ENCODE data around the gene ACTR2. TPM values are rescaled to one million over a fixed set of nuclear protein-coding genes. Genes with fewer than 3 reads are reported as not detected.
A peak's percentile ranks its signal among the peaks of the same experiment; 100 is the strongest.

The ACTR2 gene
- total RNA-seq, 1 experiment from 2014 or later = 160 TPM

DNA sequence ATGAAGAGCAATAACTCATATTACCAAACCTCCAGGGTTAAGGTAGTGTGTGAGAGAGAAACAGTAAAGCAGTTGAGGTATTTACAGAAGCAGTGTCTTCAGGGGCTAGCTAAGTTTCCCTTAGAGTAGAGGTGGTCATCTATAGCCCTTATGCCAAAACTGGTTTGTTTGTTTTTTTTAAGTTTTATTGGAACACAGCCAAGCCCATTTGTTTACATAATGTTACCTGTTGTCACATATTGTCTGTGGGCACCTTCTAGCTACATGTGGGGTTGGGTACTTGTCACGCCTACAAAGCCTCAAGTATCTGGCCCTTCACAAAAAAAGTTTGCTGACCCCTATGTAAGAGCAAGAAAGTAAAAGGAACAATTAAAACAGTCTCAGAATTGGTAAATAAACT lies 39.4 kb downstream of the ACTR2 start:
- POLR2A ChIA-PET = no interaction called here
- Mint-ChIP-seq H3K36me3 (peaks cover 30% of the 10 kb centered on the region), H3K4me1 (peaks cover 15% of the 10 kb centered on the region), H3K27ac (no peak overlapping the region), H3K4me3 (no peak overlapping the region), H3K27me3 (ENCODE audit: low read depth) (peaks cover 41% of the 10 kb centered on the region), H3K9me3 (no peaks in the 10 kb centered on the region)
- CTCF ChIA-PET = no interaction called here
- ATAC-seq (no peak), DNase-seq (ENCODE audit: low spot score) (no peak)
- TF ChIP-seq TEAD1 (CRISPR knock-in tag; IDR thresholded peaks at IDR 0.05) = no peak
- TF ChIP-seq, protein P1, sequence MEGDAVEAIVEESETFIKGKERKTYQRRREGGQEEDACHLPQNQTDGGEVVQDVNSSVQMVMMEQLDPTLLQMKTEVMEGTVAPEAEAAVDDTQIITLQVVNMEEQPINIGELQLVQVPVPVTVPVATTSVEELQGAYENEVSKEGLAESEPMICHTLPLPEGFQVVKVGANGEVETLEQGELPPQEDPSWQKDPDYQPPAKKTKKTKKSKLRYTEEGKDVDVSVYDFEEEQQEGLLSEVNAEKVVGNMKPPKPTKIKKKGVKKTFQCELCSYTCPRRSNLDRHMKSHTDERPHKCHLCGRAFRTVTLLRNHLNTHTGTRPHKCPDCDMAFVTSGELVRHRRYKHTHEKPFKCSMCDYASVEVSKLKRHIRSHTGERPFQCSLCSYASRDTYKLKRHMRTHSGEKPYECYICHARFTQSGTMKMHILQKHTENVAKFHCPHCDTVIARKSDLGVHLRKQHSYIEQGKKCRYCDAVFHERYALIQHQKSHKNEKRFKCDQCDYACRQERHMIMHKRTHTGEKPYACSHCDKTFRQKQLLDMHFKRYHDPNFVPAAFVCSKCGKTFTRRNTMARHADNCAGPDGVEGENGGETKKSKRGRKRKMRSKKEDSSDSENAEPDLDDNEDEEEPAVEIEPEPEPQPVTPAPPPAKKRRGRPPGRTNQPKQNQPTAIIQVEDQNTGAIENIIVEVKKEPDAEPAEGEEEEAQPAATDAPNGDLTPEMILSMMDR (IDR thresholded peaks at IDR 0.05) = no peak
- TF ChIP-seq, protein P2, sequence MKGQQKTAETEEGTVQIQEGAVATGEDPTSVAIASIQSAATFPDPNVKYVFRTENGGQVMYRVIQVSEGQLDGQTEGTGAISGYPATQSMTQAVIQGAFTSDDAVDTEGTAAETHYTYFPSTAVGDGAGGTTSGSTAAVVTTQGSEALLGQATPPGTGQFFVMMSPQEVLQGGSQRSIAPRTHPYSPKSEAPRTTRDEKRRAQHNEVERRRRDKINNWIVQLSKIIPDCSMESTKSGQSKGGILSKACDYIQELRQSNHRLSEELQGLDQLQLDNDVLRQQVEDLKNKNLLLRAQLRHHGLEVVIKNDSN (CRISPR knock-in tag; IDR thresholded peaks at IDR 0.05) = no peak
- TF ChIP-seq ZNF671 (CRISPR knock-in tag; IDR thresholded peaks at IDR 0.05) = no peak
- TF ChIP-seq PRRX2 (CRISPR knock-in tag; IDR thresholded peaks at IDR 0.05) = no peak
- no peak for TF ChIP-seq RELA (CRISPR knock-in tag; IDR thresholded peaks at IDR 0.05; ENCODE audit: borderline replicate concordance)
- TF ChIP-seq, protein P3, sequence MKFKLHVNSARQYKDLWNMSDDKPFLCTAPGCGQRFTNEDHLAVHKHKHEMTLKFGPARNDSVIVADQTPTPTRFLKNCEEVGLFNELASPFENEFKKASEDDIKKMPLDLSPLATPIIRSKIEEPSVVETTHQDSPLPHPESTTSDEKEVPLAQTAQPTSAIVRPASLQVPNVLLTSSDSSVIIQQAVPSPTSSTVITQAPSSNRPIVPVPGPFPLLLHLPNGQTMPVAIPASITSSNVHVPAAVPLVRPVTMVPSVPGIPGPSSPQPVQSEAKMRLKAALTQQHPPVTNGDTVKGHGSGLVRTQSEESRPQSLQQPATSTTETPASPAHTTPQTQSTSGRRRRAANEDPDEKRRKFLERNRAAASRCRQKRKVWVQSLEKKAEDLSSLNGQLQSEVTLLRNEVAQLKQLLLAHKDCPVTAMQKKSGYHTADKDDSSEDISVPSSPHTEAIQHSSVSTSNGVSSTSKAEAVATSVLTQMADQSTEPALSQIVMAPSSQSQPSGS (CRISPR knock-in tag; IDR thresholded peaks at IDR 0.05; ENCODE audit: borderline replicate concordance, low read depth) = no peak
- TF ChIP-seq, protein P4, sequence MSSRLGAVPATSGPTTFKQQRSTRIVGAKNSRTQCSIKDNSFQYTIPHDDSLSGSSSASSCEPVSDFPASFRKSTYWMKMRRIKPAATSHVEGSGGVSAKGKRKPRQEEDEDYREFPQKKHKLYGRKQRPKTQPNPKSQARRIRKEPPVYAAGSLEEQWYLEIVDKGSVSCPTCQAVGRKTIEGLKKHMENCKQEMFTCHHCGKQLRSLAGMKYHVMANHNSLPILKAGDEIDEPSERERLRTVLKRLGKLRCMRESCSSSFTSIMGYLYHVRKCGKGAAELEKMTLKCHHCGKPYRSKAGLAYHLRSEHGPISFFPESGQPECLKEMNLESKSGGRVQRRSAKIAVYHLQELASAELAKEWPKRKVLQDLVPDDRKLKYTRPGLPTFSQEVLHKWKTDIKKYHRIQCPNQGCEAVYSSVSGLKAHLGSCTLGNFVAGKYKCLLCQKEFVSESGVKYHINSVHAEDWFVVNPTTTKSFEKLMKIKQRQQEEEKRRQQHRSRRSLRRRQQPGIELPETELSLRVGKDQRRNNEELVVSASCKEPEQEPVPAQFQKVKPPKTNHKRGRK (CRISPR knock-in tag; IDR thresholded peaks at IDR 0.05; ENCODE audit: borderline replicate concordance) = no peak
- TF ChIP-seq, protein P5, sequence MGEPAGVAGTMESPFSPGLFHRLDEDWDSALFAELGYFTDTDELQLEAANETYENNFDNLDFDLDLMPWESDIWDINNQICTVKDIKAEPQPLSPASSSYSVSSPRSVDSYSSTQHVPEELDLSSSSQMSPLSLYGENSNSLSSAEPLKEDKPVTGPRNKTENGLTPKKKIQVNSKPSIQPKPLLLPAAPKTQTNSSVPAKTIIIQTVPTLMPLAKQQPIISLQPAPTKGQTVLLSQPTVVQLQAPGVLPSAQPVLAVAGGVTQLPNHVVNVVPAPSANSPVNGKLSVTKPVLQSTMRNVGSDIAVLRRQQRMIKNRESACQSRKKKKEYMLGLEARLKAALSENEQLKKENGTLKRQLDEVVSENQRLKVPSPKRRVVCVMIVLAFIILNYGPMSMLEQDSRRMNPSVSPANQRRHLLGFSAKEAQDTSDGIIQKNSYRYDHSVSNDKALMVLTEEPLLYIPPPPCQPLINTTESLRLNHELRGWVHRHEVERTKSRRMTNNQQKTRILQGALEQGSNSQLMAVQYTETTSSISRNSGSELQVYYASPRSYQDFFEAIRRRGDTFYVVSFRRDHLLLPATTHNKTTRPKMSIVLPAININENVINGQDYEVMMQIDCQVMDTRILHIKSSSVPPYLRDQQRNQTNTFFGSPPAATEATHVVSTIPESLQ (CRISPR knock-in tag; IDR thresholded peaks at IDR 0.05) = no peak
- no peak for TF ChIP-seq ZNF317 (CRISPR knock-in tag; IDR thresholded peaks at IDR 0.05; ENCODE audit: borderline replicate concordance, low read depth)
- TF ChIP-seq, protein P6, sequence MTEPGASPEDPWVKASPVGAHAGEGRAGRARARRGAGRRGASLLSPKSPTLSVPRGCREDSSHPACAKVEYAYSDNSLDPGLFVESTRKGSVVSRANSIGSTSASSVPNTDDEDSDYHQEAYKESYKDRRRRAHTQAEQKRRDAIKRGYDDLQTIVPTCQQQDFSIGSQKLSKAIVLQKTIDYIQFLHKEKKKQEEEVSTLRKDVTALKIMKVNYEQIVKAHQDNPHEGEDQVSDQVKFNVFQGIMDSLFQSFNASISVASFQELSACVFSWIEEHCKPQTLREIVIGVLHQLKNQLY (CRISPR knock-in tag; IDR thresholded peaks at IDR 0.05) = no peak
- no peak for TF ChIP-seq JAZF1 (CRISPR knock-in tag; IDR thresholded peaks at IDR 0.05)
- TF ChIP-seq ZNF232 (CRISPR knock-in tag; IDR thresholded peaks at IDR 0.05) = no peak

DNA sequence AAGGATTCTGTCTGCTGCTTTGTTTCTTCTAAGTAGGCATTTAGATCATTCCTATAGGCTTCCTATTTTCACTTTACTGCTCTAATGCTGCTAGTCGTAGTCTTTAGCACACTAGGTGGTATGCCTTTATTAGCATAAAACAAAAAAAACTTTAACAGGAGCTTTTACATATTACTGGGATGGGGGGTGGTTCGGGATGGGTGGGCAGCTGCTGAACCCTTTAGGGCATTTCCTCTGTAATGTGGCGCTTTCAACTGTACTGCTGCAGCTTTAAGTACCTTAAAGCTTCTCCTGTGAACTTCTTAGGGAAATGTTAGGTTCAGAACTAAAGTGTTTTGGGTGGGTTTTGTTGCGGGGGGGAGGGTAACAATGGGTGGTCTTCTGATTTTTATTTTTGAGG lies 41.3 kb downstream of the ACTR2 start:
- Mint-ChIP-seq H3K4me3 (no peak overlapping the region), H3K36me3 (peaks cover 38% of the 10 kb centered on the region), H3K4me1 (peaks cover 15% of the 10 kb centered on the region), H3K27ac (no peak overlapping the region), H3K9me3 (no peaks in the 10 kb centered on the region), H3K27me3 (ENCODE audit: low read depth) (peaks cover 60% of the 10 kb centered on the region)
- POLR2A ChIA-PET = no interaction called here
- ATAC-seq (peak; percentile 30), DNase-seq (ENCODE audit: low spot score) (no peak)
- CTCF ChIA-PET = no interaction called here
- TF ChIP-seq ZNF396 (CRISPR knock-in tag; IDR thresholded peaks at IDR 0.05; ENCODE audit: borderline replicate concordance) (no peak), JUN (CRISPR knock-in tag; IDR thresholded peaks at IDR 0.05) (no peak), RORB (CRISPR knock-in tag; IDR thresholded peaks at IDR 0.05) (no peak), GTF2I (CRISPR knock-in tag; conservative IDR thresholded peaks at IDR 0.05) (no peak), HMGA2 (CRISPR knock-in tag; IDR thresholded peaks at IDR 0.05) (no peak)
- TF ChIP-seq, protein P7, sequence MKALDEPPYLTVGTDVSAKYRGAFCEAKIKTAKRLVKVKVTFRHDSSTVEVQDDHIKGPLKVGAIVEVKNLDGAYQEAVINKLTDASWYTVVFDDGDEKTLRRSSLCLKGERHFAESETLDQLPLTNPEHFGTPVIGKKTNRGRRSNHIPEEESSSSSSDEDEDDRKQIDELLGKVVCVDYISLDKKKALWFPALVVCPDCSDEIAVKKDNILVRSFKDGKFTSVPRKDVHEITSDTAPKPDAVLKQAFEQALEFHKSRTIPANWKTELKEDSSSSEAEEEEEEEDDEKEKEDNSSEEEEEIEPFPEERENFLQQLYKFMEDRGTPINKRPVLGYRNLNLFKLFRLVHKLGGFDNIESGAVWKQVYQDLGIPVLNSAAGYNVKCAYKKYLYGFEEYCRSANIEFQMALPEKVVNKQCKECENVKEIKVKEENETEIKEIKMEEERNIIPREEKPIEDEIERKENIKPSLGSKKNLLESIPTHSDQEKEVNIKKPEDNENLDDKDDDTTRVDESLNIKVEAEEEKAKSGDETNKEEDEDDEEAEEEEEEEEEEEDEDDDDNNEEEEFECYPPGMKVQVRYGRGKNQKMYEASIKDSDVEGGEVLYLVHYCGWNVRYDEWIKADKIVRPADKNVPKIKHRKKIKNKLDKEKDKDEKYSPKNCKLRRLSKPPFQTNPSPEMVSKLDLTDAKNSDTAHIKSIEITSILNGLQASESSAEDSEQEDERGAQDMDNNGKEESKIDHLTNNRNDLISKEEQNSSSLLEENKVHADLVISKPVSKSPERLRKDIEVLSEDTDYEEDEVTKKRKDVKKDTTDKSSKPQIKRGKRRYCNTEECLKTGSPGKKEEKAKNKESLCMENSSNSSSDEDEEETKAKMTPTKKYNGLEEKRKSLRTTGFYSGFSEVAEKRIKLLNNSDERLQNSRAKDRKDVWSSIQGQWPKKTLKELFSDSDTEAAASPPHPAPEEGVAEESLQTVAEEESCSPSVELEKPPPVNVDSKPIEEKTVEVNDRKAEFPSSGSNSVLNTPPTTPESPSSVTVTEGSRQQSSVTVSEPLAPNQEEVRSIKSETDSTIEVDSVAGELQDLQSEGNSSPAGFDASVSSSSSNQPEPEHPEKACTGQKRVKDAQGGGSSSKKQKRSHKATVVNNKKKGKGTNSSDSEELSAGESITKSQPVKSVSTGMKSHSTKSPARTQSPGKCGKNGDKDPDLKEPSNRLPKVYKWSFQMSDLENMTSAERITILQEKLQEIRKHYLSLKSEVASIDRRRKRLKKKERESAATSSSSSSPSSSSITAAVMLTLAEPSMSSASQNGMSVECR (CRISPR knock-in tag; IDR thresholded peaks at IDR 0.05; ENCODE audit: borderline replicate concordance) = no peak
- TF ChIP-seq, protein P8, sequence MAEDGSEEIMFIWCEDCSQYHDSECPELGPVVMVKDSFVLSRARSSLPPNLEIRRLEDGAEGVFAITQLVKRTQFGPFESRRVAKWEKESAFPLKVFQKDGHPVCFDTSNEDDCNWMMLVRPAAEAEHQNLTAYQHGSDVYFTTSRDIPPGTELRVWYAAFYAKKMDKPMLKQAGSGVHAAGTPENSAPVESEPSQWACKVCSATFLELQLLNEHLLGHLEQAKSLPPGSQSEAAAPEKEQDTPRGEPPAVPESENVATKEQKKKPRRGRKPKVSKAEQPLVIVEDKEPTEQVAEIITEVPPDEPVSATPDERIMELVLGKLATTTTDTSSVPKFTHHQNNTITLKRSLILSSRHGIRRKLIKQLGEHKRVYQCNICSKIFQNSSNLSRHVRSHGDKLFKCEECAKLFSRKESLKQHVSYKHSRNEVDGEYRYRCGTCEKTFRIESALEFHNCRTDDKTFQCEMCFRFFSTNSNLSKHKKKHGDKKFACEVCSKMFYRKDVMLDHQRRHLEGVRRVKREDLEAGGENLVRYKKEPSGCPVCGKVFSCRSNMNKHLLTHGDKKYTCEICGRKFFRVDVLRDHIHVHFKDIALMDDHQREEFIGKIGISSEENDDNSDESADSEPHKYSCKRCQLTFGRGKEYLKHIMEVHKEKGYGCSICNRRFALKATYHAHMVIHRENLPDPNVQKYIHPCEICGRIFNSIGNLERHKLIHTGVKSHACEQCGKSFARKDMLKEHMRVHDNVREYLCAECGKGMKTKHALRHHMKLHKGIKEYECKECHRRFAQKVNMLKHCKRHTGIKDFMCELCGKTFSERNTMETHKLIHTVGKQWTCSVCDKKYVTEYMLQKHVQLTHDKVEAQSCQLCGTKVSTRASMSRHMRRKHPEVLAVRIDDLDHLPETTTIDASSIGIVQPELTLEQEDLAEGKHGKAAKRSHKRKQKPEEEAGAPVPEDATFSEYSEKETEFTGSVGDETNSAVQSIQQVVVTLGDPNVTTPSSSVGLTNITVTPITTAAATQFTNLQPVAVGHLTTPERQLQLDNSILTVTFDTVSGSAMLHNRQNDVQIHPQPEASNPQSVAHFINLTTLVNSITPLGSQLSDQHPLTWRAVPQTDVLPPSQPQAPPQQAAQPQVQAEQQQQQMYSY (CRISPR knock-in tag; IDR thresholded peaks at IDR 0.05) = no peak

Measured in WTC11 (cell line).